Aorta (tissue), 5 donors: ENCODE data around the gene ITGB1BP1. TPM values are rescaled to one million over a fixed set of nuclear protein-coding genes. Genes with fewer than 3 reads are reported as not detected.
"Not testable (repeated sequence)": the region's sequence is repeated elsewhere in the genome, so short reads cannot be mapped to it uniquely, and the experiment has no call there.

Experiments
- ATAC-seq: fragments of 200-7000 bp; cut with Tn5 transposase; one replicate; pipeline ENCODE4 v1.9.1; 2022; ENCODE audit warnings: moderate library complexity; ENCODE audit not compliant: low FRiP score
- DNase-seq, 2 donors: peaks; one replicate each; pipeline ENCODE4 v3.0.0-alpha.2; 2020
- H3K27ac ChIP-seq, 2 donors: one replicate each; pipeline ENCODE4 v1.5.1; 2013; ENCODE audit warnings: low read length in 2 of 2, mild to moderate bottlenecking in 2 of 2, moderate library complexity in 2 of 2, control low read depth in 1 of 2, inconsistent platforms in 1 of 2, low read depth in 1 of 2
- H3K27me3 ChIP-seq, 2 donors: one replicate each; pipeline ENCODE4 v1.6.1; 2013; ENCODE audit warnings: control low read depth in 1 of 2, low read length in 1 of 2, mild to moderate bottlenecking in 1 of 2, moderate library complexity in 1 of 2; ENCODE audit not compliant: insufficient read depth in 2 of 2, control insufficient read depth in 1 of 2
- H3K36me3 ChIP-seq, 2 donors: one replicate each; pipeline ENCODE4 v1.6.1; 2013; ENCODE audit warnings: control low read depth in 1 of 2, low read length in 1 of 2, mild to moderate bottlenecking in 1 of 2; ENCODE audit not compliant: insufficient read depth in 2 of 2, control insufficient read depth in 1 of 2
- H3K4me1 ChIP-seq, 2 donors: one replicate each; pipeline ENCODE4 v1.6.1; 2013; ENCODE audit warnings: low read length in 2 of 2, control low read depth in 1 of 2, mild to moderate bottlenecking in 1 of 2, moderate library complexity in 1 of 2; ENCODE audit not compliant: insufficient read depth in 2 of 2, control insufficient read depth in 1 of 2
- H3K4me3 ChIP-seq, 2 donors: one replicate each; pipeline ENCODE4 v1.5.1; 2013; ENCODE audit warnings: low read length in 2 of 2, control low read depth in 1 of 2, mild to moderate bottlenecking in 1 of 2
- H3K9me3 ChIP-seq: one replicate; pipeline ENCODE4 v1.6.1; 2013; ENCODE audit warnings: mild to moderate bottlenecking, low read length; ENCODE audit not compliant: control insufficient read depth
- WGBS, 2 donors: extraction: QIAGEN DNeasy Blood & Tissue Kit; methylation state at CpG; one replicate each; pipeline ENCODE4 v1.1.7; 2013; 5-methylcytosine and 5-hydroxymethylcytosine counted together
- intact Hi-C, 2 donors: fragments of 100-400 bp; cut with DNase I; formaldehyde crosslinking; loops; one replicate each; pipeline versions ENCODE4 v1.14.2 to v1.15.0; 2022
- polyA plus RNA-seq, 2 donors: library from polyadenylated mRNA; stranded (reverse); fragments of 200-250 nt; gene quantifications; one replicate each; pipeline ENCODE4 v1.2.3, GENCODE V29; 2013
- total RNA-seq, 2 donors: library from RNA; stranded (reverse); fragmentation: NEBNext Ultra II Directional; extraction: Animal tissue kit (Norgen Biotek cat#: 25700); gene quantifications; one replicate each; pipeline ENCODE4 v1.2.1, GENCODE V29; 2021
- donor health status: healthy with polysubstance abuse.
- donor health status: Bipolar disorder and iron deficiency.
- donor health status: DM: no; HTN: no; CAD: no.
- donor health status: DM: no; HTN: no; CAD: no.
- donor health status: DM: yes; HTN: yes; CAD: no.

Gene ITGB1BP1
- total and polyA plus RNA-seq, 4 donors: 112 to 168 (median 136) TPM

DNA sequence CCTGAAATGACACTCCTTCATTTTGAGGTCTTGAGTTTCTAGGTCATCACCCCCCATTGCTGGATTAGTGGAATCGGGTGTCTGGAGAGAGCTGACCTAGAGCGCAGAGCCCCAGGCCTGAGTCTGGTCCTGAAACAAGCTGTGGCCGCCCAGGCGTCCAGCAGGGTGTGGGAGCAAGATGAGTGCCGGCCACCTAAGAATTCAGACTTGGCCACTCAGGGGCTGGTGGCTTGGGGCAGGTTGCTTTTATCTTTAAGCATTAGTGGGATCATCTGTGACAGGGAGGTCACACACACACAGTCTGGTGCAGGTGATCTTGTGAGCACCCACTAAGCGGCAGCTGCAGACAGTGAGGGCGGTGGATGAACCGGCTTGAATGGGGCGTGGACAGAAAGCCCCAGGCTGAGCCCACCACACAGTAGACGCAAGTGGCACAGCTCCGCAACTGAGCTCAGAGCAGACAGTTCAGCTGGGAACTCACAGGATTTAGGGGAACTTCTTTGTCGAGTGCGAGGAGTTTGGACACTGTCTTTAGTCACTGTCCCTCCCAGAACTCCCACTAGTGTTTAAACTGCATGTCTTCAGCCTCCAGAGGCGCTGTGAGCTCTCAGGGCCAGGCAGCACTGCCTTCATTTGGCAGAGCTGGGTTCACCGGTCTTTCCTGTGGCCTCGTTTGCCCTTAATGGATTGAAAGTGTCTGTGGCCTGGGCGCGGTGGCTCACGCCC lies 21.5 kb downstream of the ITGB1BP1 start:
- WGBS, 2 donors: 93% methylated on average over 19 of the region's 19 CpGs
- Histone ChIP-seq H3K4me3 (no peak overlapping the region), H3K36me3 (peaks cover 0 to 7% of the 10 kb centered on the region in 2 donors), H3K27me3 (no peaks in the 10 kb centered on the region), H3K9me3 (no peaks in the 10 kb centered on the region), H3K27ac (no peak overlapping the region), H3K4me1 (no peaks in the 10 kb centered on the region)
- intact Hi-C loops: no loop called here
- DNase-seq (no peak), ATAC-seq (no peak)

GRCh38 chr2:9401059-9401547 lies 22.2 kb downstream of the ITGB1BP1 start:
- Histone ChIP-seq H3K9me3 (no peaks in the 10 kb centered on the region), H3K4me1 (no peaks in the 10 kb centered on the region), H3K4me3 (no peak overlapping the region), H3K27ac (no peak overlapping the region), H3K27me3 (no peaks in the 10 kb centered on the region), H3K36me3 (peaks cover 0 to 7% of the 10 kb centered on the region in 2 donors)
- intact Hi-C loops: no loop called here
- ATAC-seq (no peak), DNase-seq (no peak)
- WGBS, 2 donors: 90 to 93% methylated on average over 12 of the region's 12 CpGs

DNA sequence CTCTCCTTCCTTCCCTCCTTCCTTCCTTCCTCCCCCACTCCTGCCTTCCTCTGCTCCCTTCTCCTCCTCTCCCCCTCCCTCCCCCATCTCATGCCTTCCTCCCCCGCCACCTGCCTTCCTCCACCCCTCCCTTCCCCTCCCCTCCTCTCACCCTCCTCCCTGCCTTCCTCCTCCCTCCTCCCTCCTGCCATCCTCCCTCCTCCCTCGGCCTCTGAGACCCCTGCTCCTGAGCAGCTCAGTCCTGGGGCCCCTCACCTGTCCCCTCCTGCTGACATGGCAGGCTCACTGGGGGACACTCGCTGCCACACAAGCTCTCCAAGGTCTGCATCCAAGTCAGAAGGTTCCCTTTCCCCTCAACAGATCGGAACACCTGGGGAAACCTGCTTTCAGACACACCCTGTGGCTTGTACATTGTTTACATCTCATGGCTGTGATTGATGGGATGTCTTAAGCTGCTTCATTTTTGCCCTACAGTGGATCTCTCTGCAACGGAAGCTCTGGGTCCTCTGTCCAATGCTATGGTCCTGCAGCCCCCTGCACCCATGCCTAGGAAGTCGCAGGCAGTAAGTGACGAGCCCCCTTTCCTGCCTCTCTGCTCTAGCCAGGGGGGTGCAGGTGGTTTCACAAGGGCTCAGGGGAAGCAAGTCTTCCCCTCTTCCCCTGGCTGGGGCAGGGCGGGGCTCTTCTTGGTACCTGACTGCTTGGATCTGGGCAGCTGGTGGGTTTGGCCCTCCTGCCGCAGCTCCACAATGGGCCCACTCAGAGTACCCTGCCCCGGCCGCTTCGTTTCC lies 22.9 kb downstream of the ITGB1BP1 start:
- H3K36me3 ChIP-seq: peaks cover 0 to 5% of the 10 kb centered on the region in 2 donors
- peak in 1 of 2 donors; percentile 6 for DNase-seq

GRCh38 chr2:9398881-9399780 lies 24.2 kb downstream of the ITGB1BP1 start:
- Histone ChIP-seq H3K4me3 (no peak overlapping the region), H3K36me3 (peaks cover 0 to 8% of the 10 kb centered on the region in 2 donors), H3K9me3 (no peaks in the 10 kb centered on the region), H3K4me1 (no peaks in the 10 kb centered on the region), H3K27ac (no peak overlapping the region), H3K27me3 (no peaks in the 10 kb centered on the region)
- peak in 1 of 2 donors; percentile 43 for DNase-seq
- intact Hi-C loops: no loop called here
- peak; percentile 71 for ATAC-seq
- WGBS, 2 donors: 77 to 80% methylated on average over 20 of the region's 20 CpGs

More for the DNA sequence above, 22.9 kb downstream of the ITGB1BP1 start:
- H3K9me3 ChIP-seq: no peaks in the 10 kb centered on the region
- no peak for ATAC-seq
- 86 to 88% methylated on average over 10 to 12 of the region's 12 CpGs for WGBS, 2 donors
- H3K27me3 ChIP-seq: no peaks in the 10 kb centered on the region
- intact Hi-C loops: no loop called here
- H3K4me3 ChIP-seq: no peak overlapping the region
- H3K27ac ChIP-seq: no peak overlapping the region
- no peaks in the 10 kb centered on the region for H3K4me1 ChIP-seq

DNA sequence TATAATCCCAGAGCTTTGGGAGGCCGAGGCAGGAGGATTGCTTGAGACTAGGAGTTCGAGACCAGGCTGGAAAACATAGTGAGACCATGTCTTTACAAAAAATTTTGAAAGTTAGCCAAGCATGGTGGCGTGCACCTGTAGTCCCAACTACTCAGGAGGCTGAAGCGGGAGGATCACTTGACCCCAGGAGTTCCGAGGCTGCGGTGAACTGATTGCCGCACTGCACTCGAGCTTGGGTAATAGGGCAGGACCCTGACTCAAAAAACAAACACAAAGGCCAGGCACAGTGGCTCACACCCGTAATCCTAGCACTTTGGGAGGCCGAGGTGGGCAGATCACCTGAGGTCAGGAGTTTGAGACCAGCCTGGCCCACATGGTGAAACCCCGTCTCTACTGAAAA lies 25.1 kb downstream of the ITGB1BP1 start:
- DNase-seq: peak in 1 of 2 donors; percentile 27
- H3K4me1 ChIP-seq, H3K4me3 ChIP-seq, H3K27me3 ChIP-seq, H3K9me3 ChIP-seq, ATAC-seq, H3K27ac ChIP-seq, H3K36me3 ChIP-seq, intact Hi-C loops: not testable (repeated sequence)
- WGBS, 2 donors: 95% methylated on average over 11 of the region's 11 CpGs

- DNase-seq (peak in 1 of 2 donors; percentile 30), ATAC-seq (no peak)
- Histone ChIP-seq H3K9me3 (no peaks in the 10 kb centered on the region), H3K36me3 (peaks cover 0 to 8% of the 10 kb centered on the region in 2 donors), H3K27ac (no peak overlapping the region), H3K27me3 (no peaks in the 10 kb centered on the region), H3K4me1 (no peaks in the 10 kb centered on the region), H3K4me3 (no peak overlapping the region)
- intact Hi-C loops: no loop called here
- WGBS, 2 donors: 82 to 90% methylated on average over 14 of the region's 14 CpGs
These were observed 26.1 kb downstream of the ITGB1BP1 start for GRCh38 chr2:9397201-9397600.

GRCh38 chr2:9394816-9395215 lies 28.5 kb downstream of the ITGB1BP1 start:
- peak overlapping the region in 1 of 2 donors; percentile 8 for H3K27ac ChIP-seq
- ATAC-seq: no peak

More at GRCh38 chr2:9394816-9395215, 28.5 kb downstream of the ITGB1BP1 start:
- no peaks in the 10 kb centered on the region for H3K9me3 ChIP-seq
- intact Hi-C loops: no loop called here
- H3K4me1 ChIP-seq: no peaks in the 10 kb centered on the region
- peaks cover 0 to 3% of the 10 kb centered on the region in 2 donors for H3K36me3 ChIP-seq
- no peak overlapping the region for H3K4me3 ChIP-seq
- WGBS, 2 donors: 63 to 65% methylated on average over 15 of the region's 15 CpGs
- H3K27me3 ChIP-seq: no peaks in the 10 kb centered on the region
- DNase-seq: peak in 1 of 2 donors; percentile 70
